Neural cell (in vitro differentiated cells): ENCODE data around the gene ZDHHC14. TPM values are rescaled to one million over a fixed set of nuclear protein-coding genes. Genes with fewer than 3 reads are reported as not detected.

ENCODE experiments used
- H2AFZ ChIP-seq: fragments of 200-600, 300-800 bp; sonication (generic), shearing (Covaris generic); 2 replicates; pipeline ENCODE4 v1.6.0; 2014; ENCODE audit warnings: low read depth, mild to moderate bottlenecking, antibody characterized with exemption, low read length, moderate library complexity
- H3F3A ChIP-seq: fragments of 200-600 bp; shearing (Covaris generic); 2 replicates; pipeline ENCODE4 v1.6.1; 2016; ENCODE audit warnings: mild to moderate bottlenecking, moderate library complexity, mixed read lengths, antibody characterized with exemption, low read length; ENCODE audit not compliant: insufficient read depth, poor library complexity, severe bottlenecking
- H3K27ac ChIP-seq: fragments of 200-600, 300-800 bp; sonication (generic), shearing (Covaris generic); 2 replicates; pipeline ENCODE4 v1.5.1; 2014; ENCODE audit warnings: mild to moderate bottlenecking, low read length, moderate library complexity
- H3K27me3 ChIP-seq: fragments of 300-800, 200-600 bp; sonication (generic), shearing (Covaris generic); 2 replicates; pipeline ENCODE4 v1.6.0; 2014; ENCODE audit warnings: mild to moderate bottlenecking, low read depth, low read length, moderate library complexity; ENCODE audit not compliant: insufficient read depth
- H3K36me3 ChIP-seq: fragments of 300-800, 200-600 bp; sonication (generic), shearing (Covaris generic); 2 replicates; pipeline ENCODE4 v1.5.1; 2014; ENCODE audit warnings: mild to moderate bottlenecking, antibody characterized with exemption, low read length, moderate library complexity; ENCODE audit not compliant: insufficient read depth
- H3K4me2 ChIP-seq: fragments of 300-800, 200-600 bp; sonication (generic), shearing (Covaris generic); 2 replicates; pipeline ENCODE4 v1.6.0; 2014; ENCODE audit warnings: mild to moderate bottlenecking, low read length
- H3K4me3 ChIP-seq: fragments of 300-800, 200-600 bp; sonication (generic), shearing (Covaris generic); 2 replicates; pipeline ENCODE4 v1.5.1; 2014; ENCODE audit warnings: mild to moderate bottlenecking, low read length, moderate library complexity
- H3K79me2 ChIP-seq: fragments of 200-600 bp; shearing (Covaris generic); replicated peaks from 2 replicates; pipeline ENCODE4 v1.6.0; 2014; ENCODE audit warnings: mild to moderate bottlenecking, low read length, moderate library complexity; ENCODE audit not compliant: insufficient read depth
- H3K9ac ChIP-seq: fragments of 300-800, 200-600 bp; sonication (generic), shearing (Covaris generic); 2 replicates; pipeline ENCODE4 v1.6.1; 2016; ENCODE audit warnings: mild to moderate bottlenecking, low read length, mixed read lengths
- H3K9me2 ChIP-seq: fragments of 200-600 bp; shearing (Covaris generic); 2 replicates; pipeline ENCODE4 v1.6.1; 2016; ENCODE audit warnings: mild to moderate bottlenecking, low read length, mixed read lengths; ENCODE audit not compliant: insufficient read depth
- H3K9me3 ChIP-seq: fragments of 200-600, 300-800 bp; sonication (generic), shearing (Covaris generic); 2 replicates; pipeline ENCODE4 v1.6.1; 2016; ENCODE audit warnings: mild to moderate bottlenecking, mixed run types, low read length, moderate library complexity, mixed read lengths
- H4K20me1 ChIP-seq: fragments of 200-600 bp; shearing (Covaris generic); 2 replicates; pipeline ENCODE4 v1.6.1; 2016; ENCODE audit warnings: mild to moderate bottlenecking, mixed run types; ENCODE audit not compliant: insufficient read depth
- CTCF ChIP-seq: fragments of 450-650 bp; IDR thresholded peaks from 2 replicates; pipeline ENCODE4 v1.5.1; 2014; ENCODE audit warnings: antibody characterized with exemption, mild to moderate bottlenecking, moderate library complexity; ENCODE audit not compliant: poor library complexity, severe bottlenecking
- EP300 ChIP-seq: fragments of 450-650 bp; conservative IDR thresholded peaks from 2 replicates; pipeline ENCODE4 v1.6.1; 2014; ENCODE audit warnings: antibody characterized with exemption, mild to moderate bottlenecking, moderate library complexity; ENCODE audit not compliant: poor library complexity, severe bottlenecking
- EZH2 ChIP-seq: fragments of 200-600, 300-800 bp; shearing (Covaris generic), sonication (generic); IDR thresholded peaks from 2 replicates; pipeline ENCODE4 v1.6.1; 2014; ENCODE audit warnings: antibody characterized with exemption, low read length, borderline replicate concordance, mild to moderate bottlenecking; ENCODE audit not compliant: insufficient read depth, poor library complexity, severe bottlenecking
- MXI1 ChIP-seq: fragments of 450-650 bp; conservative IDR thresholded peaks from 2 replicates; pipeline ENCODE4 v1.6.1; 2014; ENCODE audit warnings: antibody characterized with exemption, mild to moderate bottlenecking; ENCODE audit not compliant: poor library complexity, severe bottlenecking
- POLR2AphosphoS5 ChIP-seq: IDR thresholded peaks from 2 replicates; pipeline ENCODE4 v1.6.1; 2012
- RAD21 ChIP-seq: fragments of 450-650 bp; conservative IDR thresholded peaks from 2 replicates; pipeline ENCODE4 v1.6.1; 2014; ENCODE audit warnings: antibody characterized with exemption, mild to moderate bottlenecking, moderate library complexity
- REST ChIP-seq: IDR thresholded peaks from 2 replicates; pipeline ENCODE4 v1.6.1; 2012; ENCODE audit warnings: borderline replicate concordance
- SMC3 ChIP-seq: fragments of 450-650 bp; conservative IDR thresholded peaks from 2 replicates; pipeline ENCODE4 v1.6.1; 2014; ENCODE audit warnings: antibody characterized with exemption, mild to moderate bottlenecking, moderate library complexity; ENCODE audit not compliant: poor library complexity
- TAF1 ChIP-seq: IDR thresholded peaks from 2 replicates; pipeline ENCODE4 v1.6.1; 2012; ENCODE audit warnings: low read depth
- polyA plus RNA-seq: library from polyadenylated mRNA; depleted of rRNA; stranded (reverse); fragments of >200 nt; gene quantifications from 2 replicates; pipeline ENCODE4 v1.2.3, GENCODE V29; 2014

The ZDHHC14 gene
- polyA plus RNA-seq, 1 donor from 2014 or later, result 4.1 TPM

- Histone ChIP-seq H3K27me3 (no peaks in the 10 kb centered on the region), H3K79me2 (no peaks in the 10 kb centered on the region), H3K36me3 (no peaks in the 10 kb centered on the region), H3K9me3 (no peaks in the 10 kb centered on the region), H3K9ac (no peak overlapping the region), H3F3A (no peaks in the 10 kb centered on the region), H2AFZ (no peak overlapping the region), H4K20me1 (no peaks in the 10 kb centered on the region), H3K4me2 (no peak overlapping the region), H3K27ac (no peak overlapping the region), H3K4me3 (no peak overlapping the region), H3K9me2 (no peaks in the 10 kb centered on the region)
- TF ChIP-seq RAD21 (no peak), CTCF (no peak), MXI1 (no peak), EP300 (no peak), EZH2 (no peak), REST (no peak), TAF1 (no peak), SMC3 (no peak), POLR2AphosphoS5 (no peak)
These were observed 327.2 kb downstream of the ZDHHC14 start for GRCh38 chr6:157708239-157708638.

GRCh38 chr6:157708933-157709332 lies 327.9 kb downstream of the ZDHHC14 start:
- Histone ChIP-seq H3K4me2 (no peak overlapping the region), H3K79me2 (no peaks in the 10 kb centered on the region), H3K4me3 (no peak overlapping the region), H3K36me3 (no peaks in the 10 kb centered on the region), H3K27ac (no peak overlapping the region), H3K27me3 (no peaks in the 10 kb centered on the region), H3K9me3 (no peaks in the 10 kb centered on the region), H3K9ac (no peak overlapping the region), H2AFZ (no peak overlapping the region), H3K9me2 (no peaks in the 10 kb centered on the region), H4K20me1 (no peaks in the 10 kb centered on the region), H3F3A (no peaks in the 10 kb centered on the region)
- TF ChIP-seq EZH2 (no peak), CTCF (no peak), POLR2AphosphoS5 (no peak), RAD21 (no peak), MXI1 (no peak), REST (no peak), EP300 (no peak), TAF1 (no peak), SMC3 (no peak)
